ENCODE results near the gene VPS13D. TPM values are rescaled to one million over a fixed set of nuclear protein-coding genes. Genes with fewer than 3 reads are reported as not detected.

The VPS13D gene
- total RNA-seq, 4 donors from 2014 or later: 137 to 238 (median 191) TPM

GRCh38 chr1:12501661-12502060 lies 271.8 kb downstream of the VPS13D start:
- intact Hi-C loops (cut with DNase I): no loop called here
- Histone ChIP-seq H3K4me1 (peaks cover 12 to 23% of the 10 kb centered on the region in 2 donors), H3K27ac (no peak overlapping the region), H3K4me3 (replicated peaks in 1 of 3) (no peak overlapping the region), H3K36me3 (peaks cover 5 to 7% of the 10 kb centered on the region in 2 donors), H3K27me3 (no peaks in the 10 kb centered on the region), H3K9me3 (no peaks in the 10 kb centered on the region)
- TF ChIP-seq POLR2A (IDR thresholded peaks at IDR 0.05): no peak
- TF ChIP-seq CTCF (IDR thresholded peaks at IDR 0.05): no peak
- DNase-seq: no peak
- WGBS, 2 donors: 93 to 94% methylated on average over 9 of the region's 9 CpGs

DNA sequence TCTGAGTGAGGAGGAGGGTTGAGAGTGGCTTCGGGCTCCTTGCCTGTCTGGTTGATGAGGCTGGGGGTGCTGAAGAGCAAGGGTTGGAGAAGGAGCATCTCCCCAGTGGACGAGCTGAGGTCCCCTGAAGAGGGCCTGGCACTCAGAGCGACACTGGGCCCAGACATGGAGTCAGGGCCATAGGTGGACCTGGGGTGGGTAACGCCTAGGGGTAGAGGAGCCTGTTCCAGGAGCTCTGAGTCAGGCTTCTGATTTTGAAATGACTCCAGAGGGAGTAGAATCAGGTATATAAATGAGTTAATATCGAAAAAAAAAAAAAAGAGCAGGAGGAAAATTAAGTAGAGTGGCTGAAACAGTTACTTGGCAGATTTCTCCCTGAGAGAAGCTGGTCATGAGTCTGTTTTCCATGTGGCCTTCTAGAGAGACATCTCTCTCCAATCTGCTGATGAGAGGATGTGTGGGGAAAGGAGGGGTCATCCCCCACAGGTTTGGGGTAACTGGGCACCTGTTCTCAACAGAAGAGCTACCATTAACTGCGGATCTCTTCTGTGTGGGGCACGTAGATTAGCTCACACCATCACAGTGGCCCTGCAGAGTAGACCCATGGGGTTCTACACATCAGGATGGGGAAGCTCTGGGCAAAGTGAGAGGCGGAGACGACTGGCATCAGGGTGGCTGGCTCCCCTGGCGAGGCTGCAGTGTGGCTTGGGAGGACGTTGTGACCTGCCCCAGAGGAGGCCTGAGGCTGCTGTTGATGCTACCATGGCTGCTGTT lies 272.7 kb downstream of the VPS13D start:
- no peak for TF ChIP-seq POLR2A (IDR thresholded peaks at IDR 0.05)
- no peak for TF ChIP-seq CTCF (IDR thresholded peaks at IDR 0.05)
- peaks cover 4 to 14% of the 10 kb centered on the region in 2 donors for H3K4me1 ChIP-seq
- H3K4me3 ChIP-seq (replicated peaks in 1 of 3): no peak overlapping the region
- H3K27ac ChIP-seq: no peak overlapping the region
- 92 to 96% methylated on average over 11 of the region's 11 CpGs for WGBS, 2 donors
- no peaks in the 10 kb centered on the region for H3K9me3 ChIP-seq
- no peaks in the 10 kb centered on the region for H3K27me3 ChIP-seq
- DNase-seq: no peak
- peaks cover 11% of the 10 kb centered on the region in 2 donors for H3K36me3 ChIP-seq
- intact Hi-C loops (cut with DNase I): no loop called here

GRCh38 chr1:12503709-12504108 lies 273.9 kb downstream of the VPS13D start:
- Histone ChIP-seq H3K9me3 (no peaks in the 10 kb centered on the region), H3K27me3 (no peaks in the 10 kb centered on the region), H3K36me3 (peaks cover 11 to 19% of the 10 kb centered on the region in 2 donors), H3K4me1 (peaks cover 0 to 4% of the 10 kb centered on the region in 2 donors), H3K4me3 (replicated peaks in 1 of 3) (no peak overlapping the region), H3K27ac (no peak overlapping the region)
- no peak for DNase-seq
- 80 to 84% methylated on average over 8 of the region's 8 CpGs for WGBS, 2 donors
- intact Hi-C loops (cut with DNase I): no loop called here
- no peak for TF ChIP-seq POLR2A (IDR thresholded peaks at IDR 0.05)
- no peak for TF ChIP-seq CTCF (IDR thresholded peaks at IDR 0.05)

GRCh38 chr1:12504601-12505000 lies 274.8 kb downstream of the VPS13D start:
- no peak overlapping the region for H3K4me3 ChIP-seq (replicated peaks in 1 of 3)
- peaks cover 10 to 21% of the 10 kb centered on the region in 2 donors for H3K36me3 ChIP-seq
- no peak for DNase-seq
- H3K4me1 ChIP-seq: no peaks in the 10 kb centered on the region
- intact Hi-C loops (cut with DNase I): no loop called here
- WGBS, 2 donors: 93 to 97% methylated on average over 8 to 11 of the region's 11 CpGs
- TF ChIP-seq POLR2A (IDR thresholded peaks at IDR 0.05): no peak
- TF ChIP-seq CTCF (IDR thresholded peaks at IDR 0.05): no peak
- no peak overlapping the region for H3K27ac ChIP-seq
- H3K9me3 ChIP-seq: no peaks in the 10 kb centered on the region
- H3K27me3 ChIP-seq: no peaks in the 10 kb centered on the region

GRCh38 chr1:12505231-12505630 lies 275.4 kb downstream of the VPS13D start:
- Histone ChIP-seq H3K36me3 (peaks cover 7 to 21% of the 10 kb centered on the region in 2 donors), H3K9me3 (no peaks in the 10 kb centered on the region), H3K27ac (no peak overlapping the region), H3K4me1 (peaks cover 0 to 1% of the 10 kb centered on the region in 2 donors), H3K4me3 (replicated peaks in 1 of 3) (no peak overlapping the region), H3K27me3 (no peaks in the 10 kb centered on the region)
- no peak for DNase-seq
- intact Hi-C loops (cut with DNase I): no loop called here
- no peak for TF ChIP-seq POLR2A (IDR thresholded peaks at IDR 0.05)
- TF ChIP-seq CTCF (IDR thresholded peaks at IDR 0.05): no peak
- 96 to 98% methylated on average over 10 of the region's 10 CpGs for WGBS, 2 donors

Data from thyroid gland (tissue), 4 donors.